Measurements from ENCODE around the gene CAMTA1.

Gene CAMTA1

DNA sequence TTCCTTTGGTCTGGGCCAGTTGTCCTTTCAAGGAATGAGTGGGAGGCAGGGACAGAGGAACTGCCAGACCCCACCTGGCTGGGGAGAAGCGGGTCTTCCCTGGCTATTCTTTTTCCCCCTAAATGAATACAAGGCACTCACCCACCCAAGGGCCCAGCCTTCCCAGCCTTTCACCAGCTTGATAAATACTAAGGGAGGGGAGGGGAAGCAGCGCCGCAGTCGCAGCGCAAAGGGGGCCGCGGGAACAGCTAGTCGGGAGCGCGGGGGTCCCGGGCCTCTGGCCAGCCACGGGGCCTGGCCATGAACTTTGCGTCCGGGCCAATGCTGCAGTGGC lies 894.6 kb downstream of the CAMTA1 start:
- peak overlapping the region; percentile 49 for H3K4me3 ChIP-seq (ENCODE audit: low read length)
- DNase-seq (ENCODE audit: low read depth): no peak
- TF ChIP-seq, protein P1, sequence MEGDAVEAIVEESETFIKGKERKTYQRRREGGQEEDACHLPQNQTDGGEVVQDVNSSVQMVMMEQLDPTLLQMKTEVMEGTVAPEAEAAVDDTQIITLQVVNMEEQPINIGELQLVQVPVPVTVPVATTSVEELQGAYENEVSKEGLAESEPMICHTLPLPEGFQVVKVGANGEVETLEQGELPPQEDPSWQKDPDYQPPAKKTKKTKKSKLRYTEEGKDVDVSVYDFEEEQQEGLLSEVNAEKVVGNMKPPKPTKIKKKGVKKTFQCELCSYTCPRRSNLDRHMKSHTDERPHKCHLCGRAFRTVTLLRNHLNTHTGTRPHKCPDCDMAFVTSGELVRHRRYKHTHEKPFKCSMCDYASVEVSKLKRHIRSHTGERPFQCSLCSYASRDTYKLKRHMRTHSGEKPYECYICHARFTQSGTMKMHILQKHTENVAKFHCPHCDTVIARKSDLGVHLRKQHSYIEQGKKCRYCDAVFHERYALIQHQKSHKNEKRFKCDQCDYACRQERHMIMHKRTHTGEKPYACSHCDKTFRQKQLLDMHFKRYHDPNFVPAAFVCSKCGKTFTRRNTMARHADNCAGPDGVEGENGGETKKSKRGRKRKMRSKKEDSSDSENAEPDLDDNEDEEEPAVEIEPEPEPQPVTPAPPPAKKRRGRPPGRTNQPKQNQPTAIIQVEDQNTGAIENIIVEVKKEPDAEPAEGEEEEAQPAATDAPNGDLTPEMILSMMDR (IDR thresholded peaks at IDR 0.05; ENCODE audit: insufficient read depth, low read depth, low read length, missing control alignments): no peak

GRCh38 chr1:7680207-7680954 lies 895.1 kb downstream of the CAMTA1 start:
- TF ChIP-seq, protein P1 (IDR thresholded peaks at IDR 0.05; ENCODE audit: insufficient read depth, low read depth, low read length, missing control alignments): no peak
- peak overlapping the region; percentile 49 for H3K4me3 ChIP-seq (ENCODE audit: low read length)
- DNase-seq (ENCODE audit: low read depth): peak; percentile 28

GRCh38 chr1:7680955-7681268 lies 895.7 kb downstream of the CAMTA1 start:
- TF ChIP-seq, protein P1 (IDR thresholded peaks at IDR 0.05; ENCODE audit: insufficient read depth, low read depth, low read length, missing control alignments): no peak
- peak overlapping the region; percentile 49 for H3K4me3 ChIP-seq (ENCODE audit: low read length)
- DNase-seq (ENCODE audit: low read depth): no peak

DNA sequence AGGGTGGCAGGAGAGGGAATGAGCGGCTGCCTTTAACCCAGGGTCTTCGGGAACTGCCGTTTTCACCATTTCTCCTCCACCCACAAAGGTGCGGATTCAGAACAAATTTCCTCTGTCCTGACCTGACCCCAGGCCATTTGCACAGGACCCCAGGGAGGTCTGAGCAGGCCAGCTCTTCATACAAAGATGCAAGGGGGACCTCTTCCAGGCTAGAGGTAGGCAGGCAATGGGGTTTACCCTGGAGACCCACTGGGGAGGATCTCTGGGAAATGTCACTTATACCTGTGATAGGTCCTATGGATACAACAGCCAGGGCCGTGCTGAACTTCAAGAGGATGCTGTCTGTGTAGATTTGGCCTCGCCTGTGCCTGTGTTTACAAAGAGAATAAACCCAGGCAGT lies 896.1 kb downstream of the CAMTA1 start:
- H3K4me3 ChIP-seq (ENCODE audit: low read length): no peak overlapping the region
- no peak for DNase-seq (ENCODE audit: low read depth)
- TF ChIP-seq, protein P1 (IDR thresholded peaks at IDR 0.05; ENCODE audit: insufficient read depth, low read depth, low read length, missing control alignments): no peak

DNA sequence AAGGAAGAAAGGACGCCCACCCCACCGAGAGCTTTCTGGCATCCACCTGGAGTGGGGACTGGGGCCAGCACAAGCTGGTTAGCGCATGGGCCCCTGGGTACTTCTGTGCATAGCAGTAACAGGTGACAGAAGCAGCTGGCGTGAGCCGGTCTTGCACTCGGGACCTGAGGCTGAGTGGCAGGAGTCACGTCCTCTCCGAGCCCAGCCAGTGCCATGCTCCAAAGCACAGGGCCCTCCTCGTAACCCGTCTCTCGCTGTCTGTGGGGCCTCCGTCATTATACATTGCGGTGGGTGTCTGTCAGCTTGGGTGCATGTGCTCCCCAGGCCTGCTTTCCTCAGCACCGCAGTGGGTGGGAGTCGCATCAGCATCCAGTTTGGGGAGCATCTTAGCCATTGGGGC lies 898.3 kb downstream of the CAMTA1 start:
- TF ChIP-seq, protein P1 (IDR thresholded peaks at IDR 0.05; ENCODE audit: insufficient read depth, low read depth, low read length, missing control alignments): no peak
- no peak for DNase-seq (ENCODE audit: low read depth)
- no peak overlapping the region for H3K4me3 ChIP-seq (ENCODE audit: low read length)

- no peak overlapping the region for H3K4me3 ChIP-seq (ENCODE audit: low read length)
- DNase-seq (ENCODE audit: low read depth): no peak
- TF ChIP-seq, protein P1 (IDR thresholded peaks at IDR 0.05; ENCODE audit: insufficient read depth, low read depth, low read length, missing control alignments): no peak
Observed at GRCh38 chr1:7684132-7684531, 898.9 kb downstream of the CAMTA1 start.

Measured in epithelial cell of esophagus (primary cell).